Measurements from ENCODE around the gene HNRNPUL2. TPM values are rescaled to one million over a fixed set of nuclear protein-coding genes. Genes with fewer than 3 reads are reported as not detected.
"Not testable (repeated sequence)": the region's sequence is repeated elsewhere in the genome, so short reads cannot be mapped to it uniquely, and the experiment has no call there.

Gene HNRNPUL2
- total RNA-seq, 1 donor from 2014 or later: 58.6 TPM

DNA sequence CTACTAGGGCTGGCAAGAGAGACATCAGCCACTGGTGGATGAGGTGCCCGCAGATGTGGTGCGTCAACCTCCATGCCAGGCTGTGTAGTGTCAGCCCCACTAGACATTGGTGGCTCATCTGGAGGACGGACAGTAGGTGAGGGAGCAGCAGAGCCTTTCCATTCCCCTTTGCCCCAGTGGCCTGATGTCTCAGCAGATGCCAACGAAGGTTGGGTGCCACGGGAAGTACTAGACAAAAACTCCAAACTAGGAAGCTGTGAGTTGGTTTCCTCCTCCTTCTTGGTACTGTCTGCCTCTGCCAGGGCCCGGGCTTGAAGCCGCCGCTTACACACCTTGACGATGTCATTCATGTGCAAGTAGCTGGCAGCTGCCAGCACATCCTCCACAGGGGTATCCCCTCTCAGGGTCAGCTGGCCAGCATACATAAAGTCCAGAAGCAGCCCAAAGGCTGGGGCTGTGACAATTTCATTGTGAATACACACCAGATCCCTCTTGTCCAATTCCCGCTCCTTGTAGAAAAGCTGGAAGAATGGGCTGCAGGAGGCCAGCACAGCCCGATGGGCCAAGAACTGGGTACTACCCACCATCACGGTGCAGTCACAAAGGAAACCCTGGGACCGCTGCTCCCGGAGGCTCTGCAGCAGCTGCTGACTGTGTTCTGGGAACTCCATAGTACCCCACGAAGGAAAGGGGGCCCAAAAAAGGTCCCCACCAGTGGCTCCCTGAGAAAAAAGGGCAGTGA is 25.9 kb upstream of the HNRNPUL2 start:
- DNase-seq: no peak
- Mint-ChIP-seq H3K36me3 (ENCODE audit: unreplicated experiment) (no peaks in the 10 kb centered on the region), H3K9me3 (ENCODE audit: unreplicated experiment) (peaks cover 13% of the 10 kb centered on the region), H3K4me1 (ENCODE audit: low read depth, unreplicated experiment) (peaks cover 1% of the 10 kb centered on the region), H3K27me3 (ENCODE audit: unreplicated experiment) (peaks cover 3% of the 10 kb centered on the region), H3K4me3 (ENCODE audit: unreplicated experiment) (peak overlapping the region; percentile 93), H3K27ac (ENCODE audit: unreplicated experiment) (peak overlapping the region; percentile 97)
- TF ChIP-seq, protein P1, sequence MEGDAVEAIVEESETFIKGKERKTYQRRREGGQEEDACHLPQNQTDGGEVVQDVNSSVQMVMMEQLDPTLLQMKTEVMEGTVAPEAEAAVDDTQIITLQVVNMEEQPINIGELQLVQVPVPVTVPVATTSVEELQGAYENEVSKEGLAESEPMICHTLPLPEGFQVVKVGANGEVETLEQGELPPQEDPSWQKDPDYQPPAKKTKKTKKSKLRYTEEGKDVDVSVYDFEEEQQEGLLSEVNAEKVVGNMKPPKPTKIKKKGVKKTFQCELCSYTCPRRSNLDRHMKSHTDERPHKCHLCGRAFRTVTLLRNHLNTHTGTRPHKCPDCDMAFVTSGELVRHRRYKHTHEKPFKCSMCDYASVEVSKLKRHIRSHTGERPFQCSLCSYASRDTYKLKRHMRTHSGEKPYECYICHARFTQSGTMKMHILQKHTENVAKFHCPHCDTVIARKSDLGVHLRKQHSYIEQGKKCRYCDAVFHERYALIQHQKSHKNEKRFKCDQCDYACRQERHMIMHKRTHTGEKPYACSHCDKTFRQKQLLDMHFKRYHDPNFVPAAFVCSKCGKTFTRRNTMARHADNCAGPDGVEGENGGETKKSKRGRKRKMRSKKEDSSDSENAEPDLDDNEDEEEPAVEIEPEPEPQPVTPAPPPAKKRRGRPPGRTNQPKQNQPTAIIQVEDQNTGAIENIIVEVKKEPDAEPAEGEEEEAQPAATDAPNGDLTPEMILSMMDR (IDR thresholded peaks at IDR 0.05; ENCODE audit: partially characterized antibody, unreplicated experiment): no peak

DNA sequence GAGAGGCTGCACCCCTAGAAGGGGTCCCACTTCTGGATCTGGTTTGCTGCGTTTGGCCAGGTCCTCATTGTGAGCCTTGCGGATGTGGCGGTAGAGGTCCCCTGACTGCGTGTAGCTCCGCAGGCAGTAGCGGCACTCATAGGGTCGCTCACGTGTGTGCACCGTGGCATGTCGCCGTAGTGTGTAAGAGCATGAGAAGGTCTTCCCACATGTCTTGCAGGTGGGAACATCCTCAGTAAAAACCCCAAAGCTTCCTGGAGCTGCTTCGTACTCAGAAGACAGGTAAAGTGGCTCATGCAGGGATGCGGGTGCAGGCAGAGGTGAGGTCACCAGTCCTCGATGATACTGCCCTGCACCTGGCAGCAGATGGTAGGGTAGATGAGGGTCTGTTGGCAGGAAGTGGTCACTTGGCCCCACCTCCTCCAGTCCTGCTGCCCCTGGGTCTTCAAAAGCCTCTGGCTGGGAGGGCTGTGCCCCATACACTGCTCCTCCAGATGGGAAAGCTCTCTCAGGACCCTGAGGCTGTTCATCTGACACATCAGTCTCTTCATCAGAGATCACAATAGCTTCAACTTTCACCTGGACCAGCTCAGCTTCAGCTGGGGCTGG is 25.0 kb upstream of the HNRNPUL2 start:
- no peak for DNase-seq
- TF ChIP-seq, protein P1 (IDR thresholded peaks at IDR 0.05; ENCODE audit: partially characterized antibody, unreplicated experiment): no peak
- peak overlapping the region; percentile 97 for H3K27ac Mint-ChIP-seq (ENCODE audit: unreplicated experiment)
- H3K27me3 Mint-ChIP-seq (ENCODE audit: unreplicated experiment): peaks cover 3% of the 10 kb centered on the region
- peaks cover 5% of the 10 kb centered on the region for H3K4me1 Mint-ChIP-seq (ENCODE audit: low read depth, unreplicated experiment)
- no peaks in the 10 kb centered on the region for H3K36me3 Mint-ChIP-seq (ENCODE audit: unreplicated experiment)
- H3K4me3 Mint-ChIP-seq (ENCODE audit: unreplicated experiment): peak overlapping the region; percentile 93
- peaks cover 13% of the 10 kb centered on the region for H3K9me3 Mint-ChIP-seq (ENCODE audit: unreplicated experiment)

DNA sequence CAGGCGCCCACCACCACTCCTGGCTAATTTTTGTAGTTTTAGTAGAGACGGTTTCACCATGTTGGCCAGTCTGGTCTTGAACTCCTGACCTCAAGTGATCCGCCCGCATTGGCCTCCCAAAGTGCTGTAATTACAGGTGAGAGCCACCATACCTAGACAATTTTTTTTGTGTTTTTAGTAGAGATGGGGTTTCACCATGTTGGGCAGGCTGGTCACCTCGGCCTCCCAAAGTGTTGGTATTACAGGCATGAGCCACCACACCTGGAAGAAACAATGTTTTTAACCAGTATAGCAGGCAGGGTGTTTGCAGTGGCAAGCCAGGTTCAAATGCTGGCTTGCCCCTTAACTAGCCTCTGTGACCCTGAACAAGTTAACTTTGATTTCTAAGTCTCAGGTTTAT is 22.7 kb upstream of the HNRNPUL2 start:
- not testable (repeated sequence) for H3K27me3 Mint-ChIP-seq (ENCODE audit: unreplicated experiment); H3K4me3 Mint-ChIP-seq (ENCODE audit: unreplicated experiment); H3K9me3 Mint-ChIP-seq (ENCODE audit: unreplicated experiment); H3K27ac Mint-ChIP-seq (ENCODE audit: unreplicated experiment); H3K36me3 Mint-ChIP-seq (ENCODE audit: unreplicated experiment); DNase-seq; H3K4me1 Mint-ChIP-seq (ENCODE audit: low read depth, unreplicated experiment)

DNA sequence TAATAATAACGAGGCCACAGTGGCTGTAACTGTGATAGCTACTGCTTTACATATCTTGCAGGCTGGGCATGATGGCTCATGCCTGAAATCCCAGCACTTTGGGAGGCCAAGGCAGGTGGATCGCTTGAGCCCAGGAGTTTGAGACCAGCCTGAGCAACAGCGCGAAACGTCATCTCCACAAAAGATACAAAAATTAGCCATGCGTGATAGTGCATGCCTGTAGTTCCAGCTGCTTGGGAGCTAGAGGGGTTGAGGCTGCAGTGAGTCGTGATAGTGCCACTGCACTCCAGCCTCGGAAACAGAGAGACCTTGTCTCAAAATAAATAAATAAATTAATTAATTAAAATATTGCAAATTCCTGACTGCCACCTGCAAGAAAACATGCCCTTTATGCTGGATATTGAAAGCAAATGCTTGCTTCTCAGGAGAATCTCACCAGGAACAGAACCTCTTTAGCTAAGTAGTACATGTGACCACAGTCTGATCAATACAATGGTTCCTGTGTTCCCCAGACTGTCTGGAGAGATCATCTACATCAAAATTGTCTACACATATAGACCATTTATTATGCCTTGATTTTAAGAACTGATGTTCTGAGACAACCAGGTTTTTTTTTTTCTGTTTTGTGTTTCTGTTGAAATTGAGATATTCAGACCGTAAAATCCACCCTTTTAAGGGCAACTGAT is 20.4 kb upstream of the HNRNPUL2 start:
- Mint-ChIP-seq H3K27ac (ENCODE audit: unreplicated experiment) (no peak overlapping the region), H3K36me3 (ENCODE audit: unreplicated experiment) (no peaks in the 10 kb centered on the region), H3K4me1 (ENCODE audit: low read depth, unreplicated experiment) (peaks cover 4% of the 10 kb centered on the region), H3K27me3 (ENCODE audit: unreplicated experiment) (no peaks in the 10 kb centered on the region), H3K4me3 (ENCODE audit: unreplicated experiment) (no peak overlapping the region), H3K9me3 (ENCODE audit: unreplicated experiment) (peaks cover 2% of the 10 kb centered on the region)
- TF ChIP-seq, protein P1 (IDR thresholded peaks at IDR 0.05; ENCODE audit: partially characterized antibody, unreplicated experiment): no peak
- no peak for DNase-seq

DNA sequence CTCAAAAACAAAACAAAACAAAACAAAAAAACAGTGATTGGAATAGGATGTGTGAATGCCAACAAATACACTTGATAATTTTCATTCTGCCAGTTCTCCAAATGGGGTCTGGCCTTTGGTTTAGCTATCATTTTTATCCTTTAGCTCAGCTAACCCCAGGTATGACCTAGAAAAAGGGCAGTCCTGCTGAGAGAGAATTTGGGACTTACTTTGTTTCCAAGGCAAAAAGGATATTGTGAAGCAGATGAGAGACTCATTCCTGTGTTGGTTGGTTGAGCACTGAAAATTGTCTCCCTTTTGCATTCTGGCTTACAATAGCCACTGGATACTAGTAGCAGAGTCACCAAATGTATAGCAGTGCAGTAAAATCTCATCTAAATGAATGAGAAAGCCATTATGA is 9.9 kb upstream of the HNRNPUL2 start:
- TF ChIP-seq, protein P1 (IDR thresholded peaks at IDR 0.05; ENCODE audit: partially characterized antibody, unreplicated experiment): no peak
- no peaks in the 10 kb centered on the region for H3K4me1 Mint-ChIP-seq (ENCODE audit: low read depth, unreplicated experiment)
- no peak for DNase-seq
- no peaks in the 10 kb centered on the region for H3K36me3 Mint-ChIP-seq (ENCODE audit: unreplicated experiment)
- no peaks in the 10 kb centered on the region for H3K9me3 Mint-ChIP-seq (ENCODE audit: unreplicated experiment)
- no peak overlapping the region for H3K27ac Mint-ChIP-seq (ENCODE audit: unreplicated experiment)
- no peaks in the 10 kb centered on the region for H3K27me3 Mint-ChIP-seq (ENCODE audit: unreplicated experiment)
- H3K4me3 Mint-ChIP-seq (ENCODE audit: unreplicated experiment): no peak overlapping the region

All from glutamatergic neuron (in vitro differentiated cells).